ENCODE measurements around the gene CHCHD3.

Gene CHCHD3

GRCh38 chr7:132861940-132862554, 219.8 kb downstream of the CHCHD3 start:
- TF ChIP-seq PATZ1 (CRISPR knock-in tag; IDR thresholded peaks at IDR 0.05; ENCODE audit: borderline replicate concordance) (no peak), ARNTL (CRISPR knock-in tag; IDR thresholded peaks at IDR 0.05; ENCODE audit: borderline replicate concordance, low read depth) (no peak)
- no peak for ATAC-seq

GRCh38 chr7:132861424-132861823, 220.5 kb downstream of the CHCHD3 start:
- no peak for TF ChIP-seq PATZ1 (CRISPR knock-in tag; IDR thresholded peaks at IDR 0.05; ENCODE audit: borderline replicate concordance)
- no peak for TF ChIP-seq ARNTL (CRISPR knock-in tag; IDR thresholded peaks at IDR 0.05; ENCODE audit: borderline replicate concordance, low read depth)
- no peak for TF ChIP-seq PPARA (CRISPR knock-in tag; IDR thresholded peaks at IDR 0.05; ENCODE audit: borderline replicate concordance)
- TF ChIP-seq ESRRG (CRISPR knock-in tag; IDR thresholded peaks at IDR 0.05): no peak
- TF ChIP-seq OSR1 (CRISPR knock-in tag; IDR thresholded peaks at IDR 0.05): no peak
- TF ChIP-seq TCF4 (CRISPR knock-in tag; IDR thresholded peaks at IDR 0.05; ENCODE audit: borderline replicate concordance): no peak
- TF ChIP-seq CSDC2 (CRISPR knock-in tag; IDR thresholded peaks at IDR 0.05): no peak
- no peak for TF ChIP-seq TOX (CRISPR knock-in tag; IDR thresholded peaks at IDR 0.05; ENCODE audit: borderline replicate concordance)
- TF ChIP-seq CSRNP3 (CRISPR knock-in tag; IDR thresholded peaks at IDR 0.05): no peak
- TF ChIP-seq TSHZ2 (CRISPR knock-in tag; IDR thresholded peaks at IDR 0.05): no peak
- TF ChIP-seq GLIS3 (CRISPR knock-in tag; IDR thresholded peaks at IDR 0.05): no peak
- no peak for TF ChIP-seq ISL1 (CRISPR knock-in tag; IDR thresholded peaks at IDR 0.05)
- TF ChIP-seq ZFP3 (CRISPR knock-in tag; IDR thresholded peaks at IDR 0.05): no peak
- TF ChIP-seq RARB (CRISPR knock-in tag; IDR thresholded peaks at IDR 0.05): no peak
- no peak for TF ChIP-seq POU6F1 (CRISPR knock-in tag; IDR thresholded peaks at IDR 0.05; ENCODE audit: borderline replicate concordance, low read depth)
- no peak for ATAC-seq

GRCh38 chr7:132859199-132859598, 222.7 kb downstream of the CHCHD3 start:
- no peak for ATAC-seq
- TF ChIP-seq PATZ1 (CRISPR knock-in tag; IDR thresholded peaks at IDR 0.05; ENCODE audit: borderline replicate concordance): no peak
- TF ChIP-seq ZNF70 (CRISPR knock-in tag; IDR thresholded peaks at IDR 0.05): no peak
- TF ChIP-seq ZC3H10 (CRISPR knock-in tag; IDR thresholded peaks at IDR 0.05): no peak
- TF ChIP-seq ZNF565 (CRISPR knock-in tag; conservative IDR thresholded peaks at IDR 0.05; ENCODE audit: low read depth): no peak
- no peak for TF ChIP-seq CSDC2 (CRISPR knock-in tag; IDR thresholded peaks at IDR 0.05)
- TF ChIP-seq ZNF8 (CRISPR knock-in tag; IDR thresholded peaks at IDR 0.05): no peak
- no peak for TF ChIP-seq ARNTL (CRISPR knock-in tag; IDR thresholded peaks at IDR 0.05; ENCODE audit: borderline replicate concordance, low read depth)
- no peak for TF ChIP-seq RARB (CRISPR knock-in tag; IDR thresholded peaks at IDR 0.05)
- TF ChIP-seq BACH2 (CRISPR knock-in tag; IDR thresholded peaks at IDR 0.05; ENCODE audit: borderline replicate concordance): no peak
- TF ChIP-seq PPARA (CRISPR knock-in tag; IDR thresholded peaks at IDR 0.05; ENCODE audit: borderline replicate concordance): no peak
- TF ChIP-seq ZFP3 (CRISPR knock-in tag; IDR thresholded peaks at IDR 0.05): no peak
- TF ChIP-seq OSR1 (CRISPR knock-in tag; IDR thresholded peaks at IDR 0.05): no peak
- TF ChIP-seq SNAI2 (CRISPR knock-in tag; IDR thresholded peaks at IDR 0.05): no peak
- no peak for TF ChIP-seq CSRNP3 (CRISPR knock-in tag; IDR thresholded peaks at IDR 0.05)
- TF ChIP-seq CREB5 (CRISPR knock-in tag; IDR thresholded peaks at IDR 0.05; ENCODE audit: low read depth): no peak

Measured in SK-N-SH treated with all-trans-retinoic acid at 6 μM for 48 hours (cell line).